SK-N-MC (cell line): ENCODE data around the gene ANKS1A.

Source experiments
- DNase-seq: peaks from one replicate; pipeline ENCODE4 v3.0.0-alpha.2; 2011; ENCODE audit warnings: low read depth, low spot score
- H3K27ac ChIP-seq: fragments of 200-600 bp; sonication (generic); 2 replicates; pipeline ENCODE4 v1.5.1; 2016; ENCODE audit warnings: mixed run types
- H3K36me3 ChIP-seq: fragments of 200-600 bp; sonication (generic); 2 replicates; pipeline ENCODE4 v1.6.1; 2017; ENCODE audit warnings: antibody characterized with exemption, low read length, mixed read lengths; ENCODE audit not compliant: insufficient read depth
- H3K4me3 ChIP-seq: fragments of 200-600 bp; sonication (generic); 2 replicates; pipeline ENCODE4 v1.5.1; 2016
- H3K9ac ChIP-seq: fragments of 200-600 bp; sonication (generic); 2 replicates; pipeline ENCODE4 v1.8.0; 2017; ENCODE audit warnings: mixed run types, mixed read lengths; ENCODE audit not compliant: insufficient read length
- H3K9me3 ChIP-seq: fragments of 200-600 bp; sonication (generic); 2 replicates; pipeline ENCODE4 v1.6.1; 2017; ENCODE audit warnings: low read depth, mild to moderate bottlenecking, antibody characterized with exemption, low read length, moderate library complexity, mixed read lengths
- EZH2 ChIP-seq: fragments of 200-600 bp; sonication (generic); IDR thresholded peaks from one replicate; pipeline ENCODE4 v1.6.1; 2017; ENCODE audit warnings: antibody characterized with exemption
- FOXP2 ChIP-seq: optimal IDR thresholded peaks from 2 replicates; pipeline ENCODE3; 2011; ENCODE audit warnings: mild to moderate bottlenecking, moderate library complexity; ENCODE audit not compliant: insufficient read depth; ENCODE audit errors: extremely low read length, control extremely low read depth
- POLR2AphosphoS5 ChIP-seq: IDR thresholded peaks from 2 replicates; pipeline ENCODE4 v1.6.1; 2012; ENCODE audit warnings: mild to moderate bottlenecking, low read depth, low read length, borderline replicate concordance

Gene ANKS1A

DNA sequence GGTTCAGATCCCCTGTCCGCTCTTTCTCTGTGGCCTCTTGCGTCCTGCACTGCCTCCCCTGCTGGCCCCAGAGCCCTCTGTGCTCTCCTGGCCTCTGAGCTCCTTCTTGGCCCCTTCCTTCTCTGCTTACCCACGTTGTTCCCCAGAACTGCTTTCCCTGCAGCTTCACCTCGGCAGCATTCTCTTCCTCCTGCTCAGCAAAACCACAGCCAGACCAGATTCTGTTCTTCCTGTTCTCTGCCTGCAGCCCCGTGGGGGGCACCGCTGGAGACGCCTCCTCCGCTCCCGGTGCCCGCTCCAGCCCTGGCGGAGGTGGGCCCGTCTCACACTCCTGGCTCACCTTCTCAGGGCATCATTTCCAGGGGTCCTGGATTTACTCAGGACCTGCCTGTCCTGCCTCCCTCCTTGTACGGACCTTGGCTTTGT is 192.4 kb downstream of the ANKS1A start:
- no peak overlapping the region for H3K9ac ChIP-seq
- H3K27ac ChIP-seq: peak overlapping the region; percentile 64; the same call in 1 of the 2 replicates
- TF ChIP-seq FOXP2 (no peak), EZH2 (no peak), POLR2AphosphoS5 (no peak)
- DNase-seq: no peak
- H3K4me3 ChIP-seq: no peak overlapping the region; the same call in 1 of the 2 replicates
- no peaks in the 10 kb centered on the region for H3K9me3 ChIP-seq
- no peaks in the 10 kb centered on the region; the same call in 1 of the 2 replicates for H3K36me3 ChIP-seq

DNA sequence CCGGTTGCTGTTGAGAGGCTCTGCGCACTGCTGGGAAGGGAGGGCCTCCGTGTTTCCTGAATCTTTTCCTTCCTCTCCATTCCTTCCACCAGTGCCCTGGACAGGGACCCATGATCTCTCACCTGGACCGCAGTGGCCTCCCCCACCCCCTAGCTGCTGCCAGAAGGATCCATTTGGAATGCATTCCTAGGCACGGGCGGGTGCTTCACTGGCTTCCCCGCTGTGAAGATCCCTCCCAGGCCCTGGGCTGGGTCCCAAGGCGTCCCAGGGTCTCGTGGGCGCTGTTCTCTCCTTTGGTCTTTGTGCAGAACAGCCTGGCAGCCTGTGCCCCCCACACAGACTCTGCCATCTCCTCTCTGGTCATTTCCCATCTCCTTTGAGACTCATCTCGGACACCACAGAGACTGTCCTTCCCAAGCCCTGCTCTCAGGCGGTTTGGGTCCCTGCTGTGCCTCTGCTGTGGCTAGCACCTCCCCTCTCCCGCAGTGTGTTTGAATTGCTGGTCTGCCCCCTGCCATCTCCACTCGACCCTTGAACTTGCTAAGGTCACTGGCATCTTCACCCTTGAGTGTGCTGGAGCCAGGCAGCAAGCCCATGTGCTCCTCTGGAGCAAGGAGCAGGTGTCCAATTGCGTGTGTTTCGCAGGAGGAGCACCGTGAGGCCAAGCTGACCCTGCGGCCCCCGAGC is 193.1 kb downstream of the ANKS1A start:
- TF ChIP-seq EZH2 (no peak), POLR2AphosphoS5 (no peak), FOXP2 (no peak)
- Histone ChIP-seq H3K36me3 (no peaks in the 10 kb centered on the region; the same call in 1 of the 2 replicates), H3K9ac (no peak overlapping the region), H3K9me3 (no peaks in the 10 kb centered on the region), H3K27ac (no peak overlapping the region; the same call in 1 of the 2 replicates), H3K4me3 (no peak overlapping the region)
- no peak for DNase-seq

DNA sequence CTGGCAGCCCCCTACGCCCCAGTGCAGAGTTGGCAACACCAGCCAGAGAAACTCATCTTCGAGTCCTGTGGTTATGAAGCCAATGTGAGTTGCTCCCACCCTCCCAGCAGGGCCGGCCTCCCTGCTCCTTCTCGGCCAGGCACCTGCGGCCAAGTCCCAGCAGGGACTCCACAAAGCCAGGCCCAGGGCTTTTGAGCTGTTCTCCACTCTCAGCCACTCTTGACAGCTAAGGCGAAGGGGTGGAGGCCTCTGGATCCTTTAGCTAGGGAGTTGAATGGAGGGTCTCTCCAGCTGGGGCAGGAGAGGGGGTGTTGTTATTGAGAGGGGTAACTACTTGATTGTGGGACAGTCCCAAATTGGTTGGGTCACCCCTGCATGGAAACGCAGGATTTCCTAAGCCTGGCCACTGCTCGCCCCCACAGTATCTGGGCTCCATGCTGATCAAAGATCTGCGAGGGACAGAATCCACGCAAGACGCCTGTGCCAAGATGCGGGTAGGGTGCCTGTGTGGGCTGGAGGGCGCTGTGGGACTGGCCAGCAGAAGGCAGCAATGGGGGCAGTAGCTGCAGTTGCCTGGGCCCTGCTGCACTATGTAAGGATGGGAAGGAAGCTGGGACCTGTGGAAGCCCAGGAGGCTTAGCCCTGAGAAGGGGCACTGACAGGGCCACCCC is 193.8 kb downstream of the ANKS1A start:
- DNase-seq: no peak
- no peak overlapping the region for H3K27ac ChIP-seq
- H3K4me3 ChIP-seq: no peak overlapping the region
- no peak overlapping the region for H3K9ac ChIP-seq
- TF ChIP-seq POLR2AphosphoS5 (no peak), FOXP2 (no peak), EZH2 (no peak)
- H3K9me3 ChIP-seq: no peaks in the 10 kb centered on the region
- no peaks in the 10 kb centered on the region; the same call in 1 of the 2 replicates for H3K36me3 ChIP-seq

DNA sequence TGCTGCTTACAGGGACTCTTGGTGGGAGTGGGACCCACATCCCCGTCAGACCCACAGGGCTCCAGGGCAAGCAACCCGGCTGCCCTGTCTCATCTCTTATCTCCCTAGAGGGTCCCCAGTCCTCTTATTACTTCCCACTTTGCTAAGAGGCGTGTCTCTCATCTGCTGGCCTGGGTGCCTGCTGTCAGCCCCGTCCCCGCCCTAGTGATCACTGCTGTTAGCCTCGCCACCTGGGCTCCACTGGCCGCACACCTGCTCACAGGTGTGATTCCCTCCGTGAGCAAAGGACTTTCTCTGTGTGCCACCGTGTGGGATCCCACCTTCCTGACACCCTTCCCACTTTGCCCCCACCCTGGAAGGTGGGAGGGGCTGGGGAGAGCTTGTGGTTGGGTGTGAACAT is 194.5 kb downstream of the ANKS1A start:
- H3K36me3 ChIP-seq: no peaks in the 10 kb centered on the region; the same call in 1 of the 2 replicates
- no peak overlapping the region for H3K27ac ChIP-seq
- TF ChIP-seq POLR2AphosphoS5: no peak
- TF ChIP-seq EZH2: no peak
- no peak for TF ChIP-seq FOXP2
- no peaks in the 10 kb centered on the region for H3K9me3 ChIP-seq
- no peak for DNase-seq
- no peak overlapping the region for H3K4me3 ChIP-seq
- H3K9ac ChIP-seq: no peak overlapping the region

DNA sequence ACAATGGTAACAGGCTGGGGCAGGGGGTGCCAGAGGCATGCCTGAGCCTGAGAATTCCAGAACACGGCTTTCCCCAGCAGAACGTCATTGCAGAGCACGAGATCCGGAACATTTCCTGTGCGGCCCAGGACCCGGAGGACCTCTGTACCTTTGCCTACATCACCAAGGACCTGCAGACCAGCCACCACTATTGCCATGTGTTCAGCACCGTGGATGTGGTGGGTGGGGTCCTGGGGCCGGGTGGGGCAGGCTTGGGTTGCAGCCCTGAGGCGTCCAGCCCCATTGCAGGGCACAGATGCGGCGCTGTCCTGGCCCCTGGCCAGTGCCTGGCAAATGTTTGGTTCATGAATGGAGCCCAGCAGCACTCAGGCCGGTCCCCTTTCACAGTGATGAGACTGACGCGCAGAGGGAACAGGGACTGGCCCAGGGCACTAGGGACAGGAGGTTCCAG is 195.0 kb downstream of the ANKS1A start:
- Histone ChIP-seq H3K36me3 (no peaks in the 10 kb centered on the region; the same call in 1 of the 2 replicates), H3K9ac (no peak overlapping the region), H3K9me3 (no peaks in the 10 kb centered on the region), H3K27ac (no peak overlapping the region), H3K4me3 (no peak overlapping the region)
- TF ChIP-seq POLR2AphosphoS5 (no peak), FOXP2 (no peak), EZH2 (no peak)
- DNase-seq: no peak

DNA sequence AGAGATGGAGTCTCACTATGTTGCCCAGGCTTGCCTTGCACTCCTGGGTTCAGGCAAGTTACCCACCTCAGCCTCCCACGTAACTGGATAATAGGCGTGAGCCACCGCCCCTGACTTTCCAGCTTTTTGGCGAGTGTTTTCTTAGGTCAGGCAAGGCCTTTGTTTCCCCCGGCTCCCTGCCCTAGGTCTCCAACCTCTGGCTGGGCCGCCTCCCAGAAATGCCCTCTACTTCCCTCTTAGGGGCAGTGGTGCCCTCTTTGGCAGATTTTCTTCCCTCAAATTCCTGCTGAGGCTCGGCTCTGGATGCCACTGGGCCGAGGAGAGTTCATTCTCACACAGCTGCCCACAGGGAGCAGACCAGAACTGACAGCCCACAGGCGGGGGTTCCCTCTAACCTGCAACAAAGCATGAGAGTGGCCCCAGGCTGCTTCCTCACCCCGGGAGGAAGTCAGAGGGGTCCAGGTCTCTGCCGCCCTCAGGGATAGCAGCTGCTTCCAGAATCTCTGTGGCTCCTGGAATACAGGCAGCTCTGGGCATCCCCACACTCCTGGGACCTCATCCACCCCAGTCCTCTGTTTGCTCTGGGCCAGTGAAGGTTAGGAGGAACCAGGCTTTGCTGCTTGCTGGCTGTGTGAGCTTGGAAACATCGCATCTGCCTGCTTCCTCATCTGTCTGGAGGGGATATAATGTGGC is 195.6 kb downstream of the ANKS1A start:
- TF ChIP-seq POLR2AphosphoS5 (no peak), FOXP2 (no peak), EZH2 (no peak)
- Histone ChIP-seq H3K36me3 (no peaks in the 10 kb centered on the region; the same call in 1 of the 2 replicates), H3K9ac (no peak overlapping the region), H3K4me3 (no peak overlapping the region), H3K9me3 (no peaks in the 10 kb centered on the region), H3K27ac (no peak overlapping the region)
- no peak for DNase-seq

DNA sequence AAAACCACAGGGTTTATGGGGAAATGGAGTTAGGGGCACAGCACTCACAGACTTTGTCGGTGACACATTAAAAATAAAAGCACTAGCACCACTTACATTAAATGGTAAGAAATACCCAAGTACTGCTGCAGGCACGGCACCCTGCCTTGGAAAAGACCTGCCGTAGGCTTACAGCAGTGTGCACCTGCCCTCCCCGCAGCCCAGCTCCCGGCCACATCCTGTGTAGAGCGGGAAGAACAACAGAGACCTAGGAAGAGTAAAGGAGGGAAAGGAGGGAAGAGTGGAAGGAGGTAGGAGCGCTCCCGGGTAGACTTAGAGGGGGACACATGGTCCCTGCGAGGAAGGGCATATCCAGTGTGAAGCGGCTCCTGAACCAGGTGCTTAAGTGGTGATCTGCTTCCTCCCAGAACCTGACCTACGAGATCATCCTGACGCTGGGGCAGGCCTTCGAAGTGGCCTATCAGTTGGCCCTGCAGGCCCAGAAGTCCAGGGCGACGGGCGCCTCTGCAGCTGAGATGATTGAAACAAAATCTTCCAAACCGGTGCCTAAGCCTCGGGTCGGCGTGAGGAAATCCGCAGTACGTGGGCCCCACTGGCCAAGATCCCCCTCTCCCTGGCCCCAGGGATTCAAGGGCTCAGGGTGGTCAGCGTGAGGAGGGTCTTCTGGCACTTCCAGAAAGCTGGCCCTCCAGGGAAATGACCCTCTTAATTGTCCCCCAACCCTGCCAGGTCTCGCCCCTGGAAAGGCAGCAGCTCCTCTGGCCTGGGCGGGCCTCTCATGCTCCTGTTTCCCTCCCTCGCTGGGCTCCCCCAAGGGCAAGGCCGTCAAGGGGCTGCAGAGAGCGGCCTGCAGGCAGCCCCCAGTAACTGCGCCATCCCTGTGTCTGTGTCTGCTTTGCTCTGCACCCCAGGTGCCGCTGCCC is 196.6 kb downstream of the ANKS1A start:
- no peak for DNase-seq
- Histone ChIP-seq H3K9ac (no peak overlapping the region), H3K9me3 (no peaks in the 10 kb centered on the region), H3K27ac (no peak overlapping the region), H3K4me3 (no peak overlapping the region), H3K36me3 (no peaks in the 10 kb centered on the region; the same call in 1 of the 2 replicates)
- no peak for TF ChIP-seq EZH2
- TF ChIP-seq POLR2AphosphoS5: no peak
- no peak for TF ChIP-seq FOXP2
